Ishikawa (cell line): ENCODE measurements around the gene UAP1L1.

Experiments used
- CREB1 ChIP-seq: IDR thresholded peaks from 2 replicates; pipeline ENCODE4 v1.6.1; 2012; ENCODE audit warnings: low read depth
- FOXM1 ChIP-seq: IDR thresholded peaks from 2 replicates; pipeline ENCODE4 v1.6.1; 2012; ENCODE audit warnings: low read depth, borderline replicate concordance
- RAD21 ChIP-seq: IDR thresholded peaks from 2 replicates; pipeline ENCODE4 v1.6.1; 2012; ENCODE audit warnings: low read depth
- REST ChIP-seq: IDR thresholded peaks from 2 replicates; pipeline ENCODE4 v1.6.1; 2012; ENCODE audit warnings: low read depth, mild to moderate bottlenecking
- TCF12 ChIP-seq: IDR thresholded peaks from 2 replicates; pipeline ENCODE4 v1.6.1; 2012; ENCODE audit warnings: low read depth
- YY1 ChIP-seq: IDR thresholded peaks from 2 replicates; pipeline ENCODE4 v1.6.1; 2012; ENCODE audit warnings: low read depth

- TF ChIP-seq YY1 (no peak), TCF12 (no peak), CREB1 (no peak), RAD21 (no peak), FOXM1 (no peak), REST (no peak)
These were observed 1.5 kb downstream of the UAP1L1 start for GRCh38 chr9:137078701-137079400.
